HCT116 (cell line): ENCODE data around the gene GLI3.

ENCODE experiments used
- ELF1 ChIP-seq: IDR thresholded peaks from 2 replicates; pipeline ENCODE4 v1.6.1; 2012; ENCODE audit warnings: low read depth, borderline replicate concordance
- EZH2 ChIP-seq: fragments of 200-600 bp; sonication (generic); IDR thresholded peaks from 2 replicates; pipeline ENCODE4 v1.6.1; 2017; ENCODE audit warnings: antibody characterized with exemption, mixed run types
- POLR2A ChIP-seq: IDR thresholded peaks from 2 replicates; pipeline ENCODE4 v1.7.0; 2011; ENCODE audit warnings: borderline replicate concordance; ENCODE audit not compliant: insufficient read depth, insufficient read length; ENCODE audit errors: extremely low read depth
- POLR2AphosphoS5 ChIP-seq: IDR thresholded peaks from 2 replicates; pipeline ENCODE4 v1.6.1; 2011; ENCODE audit warnings: mild to moderate bottlenecking, low read depth, low read length, moderate library complexity
- RAD21 ChIP-seq: IDR thresholded peaks from 2 replicates; pipeline ENCODE4 v1.6.1; 2012; ENCODE audit warnings: low read depth, mild to moderate bottlenecking
- SIN3A ChIP-seq: IDR thresholded peaks from 2 replicates; pipeline ENCODE4 v1.6.1; 2012; ENCODE audit warnings: low read depth
- SP1 ChIP-seq: IDR thresholded peaks from 2 replicates; pipeline ENCODE4 v1.6.1; 2012; ENCODE audit warnings: low read depth
- TCF7L2 ChIP-seq: IDR thresholded peaks from 2 replicates; pipeline ENCODE4 v1.7.0; 2011; ENCODE audit warnings: borderline replicate concordance, inconsistent platforms; ENCODE audit not compliant: insufficient read depth, insufficient read length; ENCODE audit errors: extremely low read depth
- YY1 ChIP-seq: IDR thresholded peaks from 2 replicates; pipeline ENCODE4 v1.6.1; 2011; ENCODE audit warnings: low read length, low read depth, moderate library complexity, mild to moderate bottlenecking; ENCODE audit not compliant: insufficient replicate concordance; ENCODE audit errors: extremely low read depth
- ZNF274 ChIP-seq: fragments of 200-500 bp; sonication (Bioruptor generic); IDR thresholded peaks from 2 replicates; pipeline ENCODE4 v1.6.1; 2014; ENCODE audit warnings: mild to moderate bottlenecking, low read depth, low read length, inconsistent platforms
- TF ChIP-seq, protein P1 (sequence below), 3 experiments: fragments of 200-600 bp in 1 of 3; sonication (generic) in 1 of 3; IDR thresholded peaks in 2 of 3; conservative IDR thresholded peaks in 1 of 3; 2 replicates each; pipeline ENCODE4 v1.5.1; 2012 to 2017; ENCODE audit warnings: low read depth in 2 of 3, low read length in 2 of 3, antibody characterized with exemption in 1 of 3, borderline replicate concordance in 1 of 3, control low read depth in 1 of 3, mild to moderate bottlenecking in 1 of 3, mixed read lengths in 1 of 3, mixed run types in 1 of 3, moderate library complexity in 1 of 3; ENCODE audit not compliant: insufficient read depth in 1 of 3
- TF ChIP-seq, protein P2 (sequence below): IDR thresholded peaks from 2 replicates; pipeline ENCODE4 v1.6.1; 2012

DNA sequence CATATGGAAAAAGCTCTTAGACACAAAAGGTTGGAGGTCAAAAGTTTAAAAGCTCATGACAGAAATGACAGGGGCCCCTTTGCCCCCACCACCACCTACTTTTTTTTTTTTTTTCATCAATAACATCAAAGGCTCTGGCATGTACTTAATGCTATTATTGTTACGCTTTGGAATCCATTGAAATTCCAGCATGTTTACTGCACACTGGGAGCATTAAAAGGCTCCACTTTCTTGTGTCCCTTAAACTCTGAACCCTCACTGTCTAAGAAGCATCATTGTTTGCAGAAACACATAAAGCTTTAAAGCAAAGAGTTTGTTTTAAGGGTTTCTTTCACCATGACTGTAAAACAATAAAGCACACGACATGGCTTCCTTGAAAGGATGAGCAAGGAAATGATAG lies 149.4 kb downstream of the GLI3 start:
- TF ChIP-seq ZNF274 (no peak), ELF1 (no peak), RAD21 (no peak), POLR2A (no peak), YY1 (no peak), SP1 (no peak), EZH2 (no peak), TCF7L2 (no peak), POLR2AphosphoS5 (no peak), SIN3A (no peak)
- TF ChIP-seq, protein P1, sequence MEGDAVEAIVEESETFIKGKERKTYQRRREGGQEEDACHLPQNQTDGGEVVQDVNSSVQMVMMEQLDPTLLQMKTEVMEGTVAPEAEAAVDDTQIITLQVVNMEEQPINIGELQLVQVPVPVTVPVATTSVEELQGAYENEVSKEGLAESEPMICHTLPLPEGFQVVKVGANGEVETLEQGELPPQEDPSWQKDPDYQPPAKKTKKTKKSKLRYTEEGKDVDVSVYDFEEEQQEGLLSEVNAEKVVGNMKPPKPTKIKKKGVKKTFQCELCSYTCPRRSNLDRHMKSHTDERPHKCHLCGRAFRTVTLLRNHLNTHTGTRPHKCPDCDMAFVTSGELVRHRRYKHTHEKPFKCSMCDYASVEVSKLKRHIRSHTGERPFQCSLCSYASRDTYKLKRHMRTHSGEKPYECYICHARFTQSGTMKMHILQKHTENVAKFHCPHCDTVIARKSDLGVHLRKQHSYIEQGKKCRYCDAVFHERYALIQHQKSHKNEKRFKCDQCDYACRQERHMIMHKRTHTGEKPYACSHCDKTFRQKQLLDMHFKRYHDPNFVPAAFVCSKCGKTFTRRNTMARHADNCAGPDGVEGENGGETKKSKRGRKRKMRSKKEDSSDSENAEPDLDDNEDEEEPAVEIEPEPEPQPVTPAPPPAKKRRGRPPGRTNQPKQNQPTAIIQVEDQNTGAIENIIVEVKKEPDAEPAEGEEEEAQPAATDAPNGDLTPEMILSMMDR (IDR thresholded peaks at IDR 0.05 in 2 of 3, conservative IDR thresholded peaks at IDR 0.05 in 1 of 3; ENCODE audit: borderline replicate concordance in 1 of 3, insufficient read depth in 1 of 3, low read depth in 2 of 3, low read length in 2 of 3), result no peak
- TF ChIP-seq, protein P2, sequence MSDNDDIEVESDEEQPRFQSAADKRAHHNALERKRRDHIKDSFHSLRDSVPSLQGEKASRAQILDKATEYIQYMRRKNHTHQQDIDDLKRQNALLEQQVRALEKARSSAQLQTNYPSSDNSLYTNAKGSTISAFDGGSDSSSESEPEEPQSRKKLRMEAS, result no peak
